ENCODE results near the gene SOX13.

Gene SOX13

DNA sequence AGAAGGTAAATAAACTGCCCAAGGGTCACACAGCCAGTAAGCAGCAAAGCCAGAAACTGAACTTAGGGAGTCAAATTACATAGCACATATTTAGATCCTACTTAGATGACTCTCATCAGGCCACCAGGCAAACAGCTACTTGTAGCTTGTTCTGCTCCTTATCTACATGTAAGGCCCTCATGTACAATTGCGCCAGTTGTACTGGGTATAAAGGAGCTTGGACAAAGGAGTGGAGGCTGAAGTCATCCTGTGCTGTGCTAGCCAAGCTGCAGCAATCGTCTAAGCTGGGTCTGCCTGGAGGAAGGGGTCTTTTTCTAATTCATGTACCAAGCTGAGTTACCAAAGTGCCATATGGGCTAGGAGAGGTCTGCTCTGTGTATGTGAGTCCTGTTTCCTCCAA is 66.2 kb downstream of the SOX13 start:
- Histone ChIP-seq H3K4me1 (ENCODE audit: control insufficient read depth, low read length) (no peaks in the 10 kb centered on the region), H3K36me3 (ENCODE audit: control insufficient read depth, low read length) (no peaks in the 10 kb centered on the region), H3F3A (ENCODE audit: control insufficient read depth, insufficient read depth) (no peaks in the 10 kb centered on the region), H3K79me2 (ENCODE audit: control insufficient read depth, low read length) (no peaks in the 10 kb centered on the region), H3K9me2 (replicated peaks; ENCODE audit: control insufficient read depth, low read length) (no peaks in the 10 kb centered on the region), H4K20me1 (ENCODE audit: control insufficient read depth, insufficient read depth, low read depth, low read length) (no peaks in the 10 kb centered on the region), H3K27me3 (ENCODE audit: control insufficient read depth, low read length) (peaks cover 20% of the 10 kb centered on the region; the same call in 1 of the 2 replicates), H3K27ac (ENCODE audit: low read depth, low read length) (no peak overlapping the region), H3K9me3 (ENCODE audit: control insufficient read depth, insufficient read depth, low read length) (no peaks in the 10 kb centered on the region), H3K4me2 (ENCODE audit: low read length) (no peak overlapping the region), H3K4me3 (ENCODE audit: low read length) (no peak overlapping the region)
- TF ChIP-seq EZH2phosphoT487 (IDR thresholded peaks at IDR 0.05; ENCODE audit: borderline replicate concordance, low read length) (no peak), CTCF (IDR thresholded peaks at IDR 0.05; ENCODE audit: low read depth, low read length, poor library complexity, severe bottlenecking) (no peak)

- Histone ChIP-seq H3K36me3 (ENCODE audit: control insufficient read depth, low read length) (no peaks in the 10 kb centered on the region), H3K27ac (ENCODE audit: low read depth, low read length) (no peak overlapping the region), H3K79me2 (ENCODE audit: control insufficient read depth, low read length) (no peaks in the 10 kb centered on the region), H3K27me3 (ENCODE audit: control insufficient read depth, low read length) (peaks cover 11% of the 10 kb centered on the region; the same call in 1 of the 2 replicates), H4K20me1 (ENCODE audit: control insufficient read depth, insufficient read depth, low read depth, low read length) (no peaks in the 10 kb centered on the region), H3K9me2 (replicated peaks; ENCODE audit: control insufficient read depth, low read length) (no peaks in the 10 kb centered on the region), H3F3A (ENCODE audit: control insufficient read depth, insufficient read depth) (no peaks in the 10 kb centered on the region), H3K4me1 (ENCODE audit: control insufficient read depth, low read length) (no peaks in the 10 kb centered on the region), H3K4me3 (ENCODE audit: low read length) (no peak overlapping the region), H3K9me3 (ENCODE audit: control insufficient read depth, insufficient read depth, low read length) (no peaks in the 10 kb centered on the region), H3K4me2 (ENCODE audit: low read length) (no peak overlapping the region)
- TF ChIP-seq CTCF (IDR thresholded peaks at IDR 0.05; ENCODE audit: low read depth, low read length, poor library complexity, severe bottlenecking) (no peak), EZH2phosphoT487 (IDR thresholded peaks at IDR 0.05; ENCODE audit: borderline replicate concordance, low read length) (no peak)
Observed at GRCh38 chr1:204139952-204140351, 67.0 kb downstream of the SOX13 start.

DNA sequence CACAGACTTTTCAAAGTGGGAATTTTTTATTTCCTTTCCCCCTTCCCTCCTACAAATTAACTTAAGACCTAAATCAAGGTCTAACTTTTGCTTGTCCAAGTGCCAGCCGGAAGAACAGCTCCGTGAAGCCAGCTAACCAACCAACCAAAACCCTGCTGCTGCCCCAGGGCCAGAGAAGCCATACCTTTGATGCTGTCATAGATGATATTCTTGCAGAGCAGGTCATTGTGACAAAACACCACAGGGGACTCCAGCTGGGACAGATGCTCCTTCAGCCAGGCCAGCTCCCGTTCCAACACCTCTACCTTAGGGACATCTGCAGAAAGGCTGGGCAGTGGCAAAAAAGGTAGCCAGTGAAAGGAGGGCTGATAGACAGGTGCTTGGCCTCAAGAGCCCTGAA is 68.2 kb downstream of the SOX13 start:
- no peak overlapping the region for H3K4me3 ChIP-seq (ENCODE audit: low read length)
- no peak for TF ChIP-seq EZH2phosphoT487 (IDR thresholded peaks at IDR 0.05; ENCODE audit: borderline replicate concordance, low read length)
- no peak for TF ChIP-seq CTCF (IDR thresholded peaks at IDR 0.05; ENCODE audit: low read depth, low read length, poor library complexity, severe bottlenecking)
- no peak overlapping the region for H3K4me2 ChIP-seq (ENCODE audit: low read length)
- H3K27ac ChIP-seq (ENCODE audit: low read depth, low read length), result no peak overlapping the region
- H3K9me2 ChIP-seq (replicated peaks; ENCODE audit: control insufficient read depth, low read length), result no peaks in the 10 kb centered on the region
- H4K20me1 ChIP-seq (ENCODE audit: control insufficient read depth, insufficient read depth, low read depth, low read length), result no peaks in the 10 kb centered on the region
- no peaks in the 10 kb centered on the region for H3K9me3 ChIP-seq (ENCODE audit: control insufficient read depth, insufficient read depth, low read length)
- no peaks in the 10 kb centered on the region for H3K36me3 ChIP-seq (ENCODE audit: control insufficient read depth, low read length)
- no peaks in the 10 kb centered on the region for H3F3A ChIP-seq (ENCODE audit: control insufficient read depth, insufficient read depth)
- H3K27me3 ChIP-seq (ENCODE audit: control insufficient read depth, low read length), result peaks cover 14% of the 10 kb centered on the region
- H3K4me1 ChIP-seq (ENCODE audit: control insufficient read depth, low read length), result no peaks in the 10 kb centered on the region
- H3K79me2 ChIP-seq (ENCODE audit: control insufficient read depth, low read length), result no peaks in the 10 kb centered on the region

Measured in DOHH2 (cell line).